Esophagus squamous epithelium (tissue), 4 donors: Measurements from ENCODE around the gene CEP76.

ENCODE experiments used
- CTCF ChIP-seq, 6 experiments: fragments of 450-650 bp in 4 of 6; fragments of 200-600 bp in 2 of 6; sonication (generic) in 2 of 6; IDR thresholded peaks; one replicate each; pipeline ENCODE4 v1.5.1; 2016 to 2019; ENCODE audit warnings: antibody characterized with exemption in 6 of 6, mild to moderate bottlenecking in 4 of 6, moderate library complexity in 4 of 6
- POLR2A ChIP-seq, 4 donors: fragments of 450-650 bp; IDR thresholded peaks; one replicate each; pipeline ENCODE4 v1.6.1; 2017; ENCODE audit warnings: antibody characterized with exemption in 4 of 4, mild to moderate bottlenecking in 4 of 4, moderate library complexity in 3 of 4

- no peak for TF ChIP-seq CTCF (IDR thresholded peaks at IDR 0.05)
- TF ChIP-seq POLR2A (IDR thresholded peaks at IDR 0.05): no peak
Measured at GRCh38 chr18:12631831-12632477, 70.6 kb downstream of the CEP76 start.
